ENCODE results near the gene TOR1AIP2.
"Not testable (repeated sequence)": the region's sequence is repeated elsewhere in the genome, so short reads cannot be mapped to it uniquely, and the experiment has no call there.

DNA sequence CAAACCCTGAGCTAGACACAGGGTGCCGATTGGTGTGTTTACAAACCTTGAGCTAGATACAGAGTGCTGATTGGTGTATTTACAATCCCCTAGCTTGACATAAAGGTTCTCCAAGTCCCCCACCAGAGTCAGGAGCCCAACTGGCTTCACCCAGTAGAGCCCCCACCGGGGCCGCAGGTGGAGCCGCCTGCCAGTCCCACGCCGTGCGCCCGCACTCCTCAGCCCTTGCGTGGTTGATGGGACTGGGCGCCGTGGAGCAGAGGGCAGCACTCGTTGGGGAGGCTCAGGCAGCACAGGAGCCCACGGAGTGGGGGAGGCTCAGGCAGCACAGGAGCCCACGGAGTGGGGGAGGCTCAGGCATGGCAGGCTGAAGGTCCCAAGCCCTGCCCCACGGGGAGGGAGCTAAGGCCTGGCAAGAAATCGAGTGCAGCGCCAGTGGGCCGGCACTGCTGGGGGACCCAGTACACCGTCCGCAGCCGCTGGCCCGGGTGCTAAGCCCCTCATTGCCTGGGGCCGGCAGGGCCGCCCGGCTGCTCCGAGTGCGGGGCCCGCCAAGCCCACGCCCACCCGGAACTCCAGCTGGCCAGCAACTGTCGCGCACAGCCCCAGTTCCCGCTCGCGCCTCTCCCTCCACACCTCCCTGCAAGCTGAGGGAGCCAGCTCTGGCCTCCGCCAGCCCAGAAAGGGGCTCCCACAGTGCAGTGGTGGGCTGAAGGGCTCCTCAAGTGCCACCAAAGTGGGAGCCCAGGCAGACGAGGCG is 40.7 kb downstream of the TOR1AIP2 start:
- not testable (repeated sequence) for TF ChIP-seq L3MBTL2 (conservative IDR thresholded peaks at IDR 0.05); FOXK2 (IDR thresholded peaks at IDR 0.05); TARDBP (IDR thresholded peaks at IDR 0.05); FOXM1 (IDR thresholded peaks at IDR 0.05; ENCODE audit: borderline replicate concordance); BHLHE40 (IDR thresholded peaks at IDR 0.05; ENCODE audit: borderline replicate concordance); LEF1 (IDR thresholded peaks at IDR 0.05; ENCODE audit: borderline replicate concordance); FOXA1 (IDR thresholded peaks at IDR 0.05)
